Ascending aorta (tissue), 2 donors: ENCODE measurements around the gene LAPTM4A. TPM values are rescaled to one million over a fixed set of nuclear protein-coding genes. Genes with fewer than 3 reads are reported as not detected.
"Not testable (repeated sequence)": the region's sequence is repeated elsewhere in the genome, so short reads cannot be mapped to it uniquely, and the experiment has no call there.

Experiments used
- DNase-seq, 2 donors: peaks; one replicate each; pipeline ENCODE4 v3.0.0-alpha.2; 2019; ENCODE audit warnings: low spot score in 2 of 2
- H3K27ac ChIP-seq, 2 donors: fragments of 200-600 bp; sonication (generic); one replicate each; pipeline ENCODE4 v1.5.1; 2016 to 2017; ENCODE audit warnings: mild to moderate bottlenecking in 1 of 2
- H3K27me3 ChIP-seq: fragments of 200-600 bp; sonication (generic); one replicate; pipeline ENCODE4 v1.5.1; 2017
- H3K36me3 ChIP-seq, 2 donors: fragments of 200-600 bp; sonication (generic); one replicate each; pipeline ENCODE4 v1.5.1; 2016
- H3K4me1 ChIP-seq, 2 donors: fragments of 200-600 bp; sonication (generic); one replicate each; pipeline ENCODE4 v1.5.1; 2016 to 2017; ENCODE audit warnings: mild to moderate bottlenecking in 1 of 2
- H3K4me3 ChIP-seq, 2 donors: fragments of 200-600 bp; sonication (generic); one replicate each; pipeline ENCODE4 v1.5.1; 2016 to 2017; ENCODE audit warnings: mild to moderate bottlenecking in 1 of 2
- H3K9me3 ChIP-seq, 2 donors: fragments of 200-600 bp; sonication (generic); one replicate each; pipeline ENCODE4 v1.5.1; 2016
- intact Hi-C: fragments of 100-400 bp; cut with DNase I; formaldehyde crosslinking; loops from one replicate; pipeline ENCODE4 v1.15.1; 2023
- total RNA-seq: library from RNA; depleted of rRNA; stranded (reverse); fragments of >200 nt; gene quantifications from one replicate; pipeline ENCODE4 v1.1.0, GENCODE V29; 2016
- TF ChIP-seq, protein P1 (sequence below), 3 experiments: fragments of 200-600 bp in 2 of 3; fragments of 450-650 bp in 1 of 3; sonication (generic) in 2 of 3; IDR thresholded peaks; one replicate each; pipeline ENCODE4 v1.5.1; 2016 to 2019; ENCODE audit warnings: antibody characterized with exemption in 3 of 3, mild to moderate bottlenecking in 1 of 3, moderate library complexity in 1 of 3

The LAPTM4A gene
- total RNA-seq, 1 donor from 2014 or later = 95.6 TPM

DNA sequence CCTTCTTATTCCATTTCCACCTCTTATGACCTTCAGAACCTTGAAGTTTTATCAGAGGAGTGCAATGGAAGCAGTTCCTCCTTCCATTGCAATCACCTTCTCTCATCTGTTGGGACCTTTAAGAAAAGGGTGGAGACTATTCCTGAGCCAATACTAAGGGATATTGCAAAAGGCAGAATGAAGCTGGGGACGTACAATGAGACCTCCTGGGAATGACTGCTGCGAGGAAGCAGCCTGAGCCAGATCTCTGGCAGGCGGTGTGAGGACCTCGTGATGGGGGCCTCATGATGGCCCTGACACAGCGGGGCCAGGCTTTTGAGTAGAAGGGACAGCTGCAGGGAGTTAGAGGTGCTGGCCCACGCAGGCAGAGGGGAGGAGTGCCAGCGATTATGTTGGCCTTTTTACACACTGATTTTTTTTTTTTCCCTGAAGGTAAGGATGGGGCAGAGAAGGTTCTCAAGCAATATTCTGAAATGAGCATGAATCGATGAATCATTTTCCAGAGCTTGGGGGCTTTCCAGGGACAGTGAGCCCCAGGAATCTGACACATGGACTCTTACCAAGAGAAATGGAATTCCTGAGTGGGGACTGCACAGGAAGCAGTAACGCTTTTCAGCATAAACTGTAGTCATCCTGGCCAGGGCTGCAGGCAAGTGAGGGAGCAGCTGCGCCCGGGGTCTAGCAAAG, 40.0 kb upstream of the LAPTM4A start:
- peak in 1 of 2 donors; percentile 72 for DNase-seq
- Histone ChIP-seq H3K36me3 (no peaks in the 10 kb centered on the region), H3K9me3 (no peaks in the 10 kb centered on the region), H3K27me3 (no peaks in the 10 kb centered on the region), H3K4me1 (no peaks in the 10 kb centered on the region), H3K4me3 (peak overlapping the region in 1 of 2 donors; percentile 17), H3K27ac (no peak overlapping the region)
- intact Hi-C loops = no loop called here
- TF ChIP-seq, protein P1, sequence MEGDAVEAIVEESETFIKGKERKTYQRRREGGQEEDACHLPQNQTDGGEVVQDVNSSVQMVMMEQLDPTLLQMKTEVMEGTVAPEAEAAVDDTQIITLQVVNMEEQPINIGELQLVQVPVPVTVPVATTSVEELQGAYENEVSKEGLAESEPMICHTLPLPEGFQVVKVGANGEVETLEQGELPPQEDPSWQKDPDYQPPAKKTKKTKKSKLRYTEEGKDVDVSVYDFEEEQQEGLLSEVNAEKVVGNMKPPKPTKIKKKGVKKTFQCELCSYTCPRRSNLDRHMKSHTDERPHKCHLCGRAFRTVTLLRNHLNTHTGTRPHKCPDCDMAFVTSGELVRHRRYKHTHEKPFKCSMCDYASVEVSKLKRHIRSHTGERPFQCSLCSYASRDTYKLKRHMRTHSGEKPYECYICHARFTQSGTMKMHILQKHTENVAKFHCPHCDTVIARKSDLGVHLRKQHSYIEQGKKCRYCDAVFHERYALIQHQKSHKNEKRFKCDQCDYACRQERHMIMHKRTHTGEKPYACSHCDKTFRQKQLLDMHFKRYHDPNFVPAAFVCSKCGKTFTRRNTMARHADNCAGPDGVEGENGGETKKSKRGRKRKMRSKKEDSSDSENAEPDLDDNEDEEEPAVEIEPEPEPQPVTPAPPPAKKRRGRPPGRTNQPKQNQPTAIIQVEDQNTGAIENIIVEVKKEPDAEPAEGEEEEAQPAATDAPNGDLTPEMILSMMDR (IDR thresholded peaks at IDR 0.05) = no peak

DNA sequence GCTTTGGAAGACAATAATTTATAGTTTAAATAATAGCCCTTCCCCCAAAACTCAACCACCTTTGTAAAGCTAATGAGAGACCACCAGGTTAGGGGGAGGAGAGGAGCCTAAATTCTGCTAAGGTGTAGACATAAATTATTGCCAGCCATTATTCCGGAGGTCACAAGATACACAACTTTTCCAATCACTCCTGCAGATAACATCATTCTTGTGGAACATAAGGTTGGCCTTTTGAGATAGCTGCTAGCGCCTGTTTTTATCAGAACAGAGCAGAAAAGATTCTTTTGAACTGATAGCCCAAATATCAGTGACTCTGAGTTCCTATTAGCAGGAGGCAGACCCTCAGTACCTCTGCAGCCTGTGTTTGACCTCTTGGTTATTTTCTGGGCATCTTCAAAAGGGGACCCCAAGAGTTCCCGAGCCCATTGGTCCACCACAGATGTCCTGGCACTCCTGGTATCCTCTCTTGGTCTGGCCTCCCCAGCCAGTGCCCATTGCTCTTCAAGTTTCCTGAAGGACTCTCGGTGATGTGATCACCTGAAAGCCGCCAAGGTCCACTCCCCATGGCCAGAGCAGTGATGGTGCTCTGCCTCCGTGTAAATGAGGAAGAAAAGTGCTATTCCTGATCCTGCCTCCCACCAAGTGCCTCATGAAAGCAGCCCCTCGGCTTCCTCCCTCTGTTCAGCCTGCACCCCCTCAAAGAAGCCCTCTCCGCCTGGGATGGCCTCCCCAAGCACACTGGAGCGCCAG, 38.5 kb upstream of the LAPTM4A start:
- Histone ChIP-seq H3K27ac (no peak overlapping the region), H3K4me1 (no peaks in the 10 kb centered on the region), H3K9me3 (no peaks in the 10 kb centered on the region), H3K27me3 (no peaks in the 10 kb centered on the region), H3K36me3 (no peaks in the 10 kb centered on the region), H3K4me3 (no peak overlapping the region)
- intact Hi-C loops = no loop called here
- TF ChIP-seq, protein P1 (IDR thresholded peaks at IDR 0.05) = no peak
- no peak for DNase-seq

DNA sequence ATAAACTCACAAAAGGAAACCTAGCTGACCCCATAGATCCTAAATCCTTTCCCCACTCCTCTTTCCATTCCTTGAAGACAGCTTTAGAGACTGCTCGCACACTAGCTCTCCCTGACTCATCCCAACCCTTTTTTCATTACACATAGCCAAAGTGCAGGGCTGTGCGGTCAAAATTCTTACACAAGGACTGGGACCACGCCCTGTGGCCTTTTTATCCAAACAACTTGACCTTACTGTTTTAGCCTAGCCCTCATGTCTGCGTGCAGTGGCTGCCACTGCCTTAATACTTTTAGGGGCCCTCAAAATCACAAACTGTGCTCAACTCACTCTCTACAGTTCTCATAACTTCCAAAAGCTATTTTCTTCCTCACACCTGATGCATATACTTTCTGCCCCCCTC, 34.5 kb upstream of the LAPTM4A start:
- H3K4me3 ChIP-seq, intact Hi-C loops, H3K36me3 ChIP-seq, DNase-seq, H3K9me3 ChIP-seq, H3K27me3 ChIP-seq, H3K4me1 ChIP-seq, H3K27ac ChIP-seq: not testable (repeated sequence)

DNA sequence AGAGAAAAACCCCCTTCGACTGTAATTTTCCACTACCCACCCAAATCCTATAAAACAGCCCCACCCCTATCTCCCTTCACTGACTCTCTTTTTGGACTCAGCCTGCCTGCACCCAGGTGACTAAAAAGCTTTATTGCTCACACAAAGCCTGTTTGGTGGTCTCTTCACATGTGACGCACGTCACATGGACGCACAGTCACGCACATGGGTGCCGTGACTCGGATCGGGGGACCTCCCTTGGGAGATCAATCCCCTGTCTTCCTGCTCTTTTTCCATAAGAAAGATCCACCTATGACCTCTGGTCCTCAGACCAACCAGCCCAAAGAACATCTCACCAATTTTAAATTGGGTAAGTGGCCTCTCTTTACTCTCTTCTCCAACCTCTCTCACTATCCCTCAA, 31.4 kb upstream of the LAPTM4A start:
- H3K27ac ChIP-seq, DNase-seq, H3K9me3 ChIP-seq, intact Hi-C loops, H3K4me3 ChIP-seq, H3K4me1 ChIP-seq, H3K36me3 ChIP-seq, H3K27me3 ChIP-seq: not testable (repeated sequence)

DNA sequence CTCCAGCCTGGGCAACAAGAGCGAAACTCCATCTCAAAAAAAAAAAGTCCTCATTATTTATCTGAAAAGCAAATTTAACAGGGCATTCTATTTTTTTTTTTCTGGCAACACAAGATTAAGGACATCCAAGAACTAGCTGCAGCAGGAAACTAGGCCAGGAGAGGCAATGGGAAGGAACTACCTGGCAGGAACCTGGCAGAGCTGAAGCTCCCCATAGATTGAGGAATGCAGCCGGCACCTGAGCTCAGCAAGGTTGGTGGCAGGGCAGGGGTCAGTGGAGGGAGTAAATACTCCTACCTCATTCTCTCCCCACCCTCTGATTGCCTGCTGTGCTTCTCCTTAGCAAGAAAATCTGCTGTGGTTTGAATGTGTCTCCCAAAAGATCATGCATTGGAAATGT, 30.4 kb upstream of the LAPTM4A start:
- Histone ChIP-seq H3K9me3 (no peaks in the 10 kb centered on the region), H3K27me3 (no peaks in the 10 kb centered on the region), H3K36me3 (no peaks in the 10 kb centered on the region), H3K4me3 (no peak overlapping the region), H3K27ac (no peak overlapping the region), H3K4me1 (no peaks in the 10 kb centered on the region)
- peak in 1 of 2 donors; percentile 16 for DNase-seq
- intact Hi-C loops = no loop called here
- TF ChIP-seq, protein P1 (IDR thresholded peaks at IDR 0.05) = no peak

DNA sequence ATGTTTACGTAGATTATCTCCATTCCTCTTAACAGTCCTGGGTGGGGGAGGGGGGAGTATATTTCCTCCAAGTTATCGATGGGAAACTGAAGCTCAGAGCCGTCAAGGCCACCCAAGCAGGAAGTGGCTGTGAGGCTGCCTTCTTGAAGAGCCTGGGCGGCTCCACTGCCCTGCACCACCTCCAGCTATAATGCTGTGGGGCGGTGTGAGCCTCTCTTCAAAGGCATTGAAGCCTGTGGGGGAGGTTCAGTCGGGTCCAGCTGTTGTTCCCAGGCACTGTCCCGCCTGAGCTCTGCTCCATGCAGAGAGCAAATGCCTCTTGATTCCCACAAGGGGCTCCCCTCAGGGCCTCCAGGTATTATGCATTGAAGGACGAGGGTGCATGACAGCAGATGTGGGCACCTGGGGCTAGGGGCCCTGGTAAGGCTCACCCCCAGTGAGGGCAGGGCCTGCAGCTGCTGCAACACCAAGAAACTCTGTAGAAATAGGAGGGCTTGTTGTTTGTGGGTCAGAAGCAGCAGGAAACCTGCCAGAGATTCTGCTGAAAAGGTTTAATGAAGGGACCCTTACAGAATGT, 29.5 kb upstream of the LAPTM4A start:
- no peak overlapping the region for H3K4me3 ChIP-seq
- no peak overlapping the region for H3K27ac ChIP-seq
- intact Hi-C loops = no loop called here
- no peaks in the 10 kb centered on the region for H3K27me3 ChIP-seq
- no peaks in the 10 kb centered on the region for H3K4me1 ChIP-seq
- no peaks in the 10 kb centered on the region for H3K9me3 ChIP-seq
- TF ChIP-seq, protein P1 (IDR thresholded peaks at IDR 0.05) = no peak
- DNase-seq = peak in 1 of 2 donors; percentile 56
- no peaks in the 10 kb centered on the region for H3K36me3 ChIP-seq
